NCI-H526 treated with DMSO at 0.1 percent for 48 hours (cell line): ENCODE measurements around the gene LGALS12.
"Not testable (repeated sequence)": the region's sequence is repeated elsewhere in the genome, so short reads cannot be mapped to it uniquely, and the experiment has no call there.

Source experiments
- DNase-seq: peaks from one replicate; lab custom pipeline; 2025; lab: John Stamatoyannopoulos, UW

The LGALS12 gene

DNA sequence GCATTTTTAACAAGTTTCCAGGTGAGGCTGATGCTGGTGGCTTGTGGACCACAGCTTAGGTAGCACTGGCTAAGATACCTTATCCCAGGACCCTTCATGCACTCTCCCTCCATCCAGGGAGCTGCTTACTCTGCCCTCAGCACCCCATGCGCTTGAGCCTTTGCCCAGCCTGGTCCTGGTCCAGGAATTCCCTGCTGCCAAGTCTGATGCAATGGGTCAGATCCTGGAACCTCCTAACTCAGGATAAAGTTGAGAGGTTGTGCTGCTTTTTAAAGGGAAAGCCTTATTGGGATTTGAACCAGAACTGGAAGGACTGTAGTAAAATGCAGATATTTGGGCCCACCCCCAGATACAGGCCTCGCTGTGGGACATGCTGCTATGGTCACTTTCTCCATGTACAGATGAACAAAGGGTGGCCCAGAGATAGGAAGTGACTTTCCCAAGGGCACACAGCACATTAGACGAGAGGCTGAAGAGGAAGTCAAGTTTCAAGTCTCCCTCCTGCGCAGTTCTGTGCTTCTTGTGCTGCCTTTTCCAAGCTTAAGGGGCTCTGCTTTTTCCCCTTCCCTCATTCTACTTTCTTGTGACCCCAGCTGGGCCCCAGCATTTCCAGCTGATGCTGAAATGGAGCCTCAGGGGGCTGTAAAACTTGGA, 824 bp upstream of the LGALS12 start:
- DNase-seq = no peak

DNA sequence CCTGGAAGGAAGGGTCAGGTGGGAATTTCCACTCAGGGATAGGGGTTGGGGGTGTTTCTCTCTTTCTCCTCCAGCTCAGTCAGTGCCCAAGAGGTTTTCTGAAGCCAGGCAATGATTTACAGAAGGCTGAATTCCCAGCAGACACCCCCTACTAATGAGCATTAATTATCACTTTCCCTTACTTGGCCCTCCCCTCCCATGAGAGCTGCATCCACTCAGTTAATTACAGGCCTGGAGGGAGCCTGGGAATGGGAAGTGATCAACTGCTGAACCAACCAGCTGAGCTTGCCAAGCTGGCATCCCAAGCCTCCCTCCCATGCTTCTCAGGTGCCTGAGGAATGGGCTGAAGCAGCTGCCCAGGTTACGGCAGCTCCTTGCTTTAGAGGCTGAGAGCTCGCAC, 992 bp downstream of the LGALS12 start:
- no peak for DNase-seq

GRCh38 chr11:63507511-63507910, 1.6 kb downstream of the LGALS12 start:
- no peak for DNase-seq

GRCh38 chr11:63508009-63508408, 2.1 kb downstream of the LGALS12 start:
- DNase-seq = peak; percentile 5

DNA sequence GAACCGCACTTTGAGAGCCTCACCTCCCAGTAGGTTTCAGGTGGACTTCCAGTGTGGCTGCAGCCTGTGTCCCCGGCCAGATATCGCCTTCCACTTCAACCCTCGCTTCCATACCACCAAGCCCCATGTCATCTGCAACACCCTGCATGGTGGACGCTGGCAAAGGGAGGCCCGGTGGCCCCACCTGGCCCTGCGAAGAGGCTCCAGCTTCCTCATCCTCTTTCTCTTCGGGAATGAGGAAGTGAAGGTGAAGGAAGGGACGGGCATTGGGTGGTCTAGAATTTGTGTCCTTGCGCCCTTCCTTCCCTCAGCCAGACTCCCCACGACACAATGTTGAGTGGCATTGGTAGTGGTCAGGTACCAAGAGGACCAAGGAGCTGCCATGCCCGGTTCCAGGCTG, 2.9 kb downstream of the LGALS12 start:
- DNase-seq = no peak

- DNase-seq = no peak
Measured at GRCh38 chr11:63510360-63511047, 4.6 kb downstream of the LGALS12 start.

DNA sequence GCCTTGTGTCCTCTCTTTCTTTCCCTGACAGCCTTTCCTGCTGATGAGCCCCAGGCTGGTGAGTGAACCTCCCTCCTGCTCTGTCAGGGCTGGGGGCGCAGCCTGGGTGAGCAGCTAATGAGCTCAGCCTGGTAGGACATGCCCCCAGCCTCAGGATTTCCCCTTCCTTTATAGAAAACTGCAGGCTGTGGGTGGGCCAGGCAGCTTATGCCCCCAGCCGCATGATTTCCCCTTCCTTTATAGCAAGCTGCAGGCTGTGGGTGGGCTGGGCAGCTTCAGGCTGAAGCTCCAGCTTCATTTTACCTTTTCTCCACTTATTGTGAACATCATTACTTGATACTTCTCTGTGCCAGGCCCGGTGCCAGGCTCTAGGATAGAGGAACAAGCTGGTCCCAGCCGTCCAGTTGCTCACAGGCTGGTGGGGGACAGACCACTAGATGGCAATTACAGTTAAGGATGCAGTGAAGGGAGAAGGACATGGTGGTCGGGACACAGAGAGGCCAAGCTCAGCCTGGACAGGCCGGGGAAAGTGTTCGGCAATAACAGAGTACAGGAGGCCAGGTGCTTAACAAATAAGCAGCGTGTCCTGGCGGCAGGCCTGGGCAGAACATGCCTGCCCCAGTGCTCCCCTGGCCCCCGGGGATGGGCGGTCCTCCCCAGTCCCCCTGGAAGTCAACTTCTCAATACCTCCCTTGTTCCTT, 5.3 kb downstream of the LGALS12 start:
- DNase-seq = no peak

- no peak for DNase-seq
Measured at GRCh38 chr11:63512816-63513215, 6.9 kb downstream of the LGALS12 start.

GRCh38 chr11:63516109-63516508, 10.2 kb downstream of the LGALS12 start:
- DNase-seq = no peak

GRCh38 chr11:63517156-63517555, 11.3 kb downstream of the LGALS12 start:
- DNase-seq = no peak

- DNase-seq = no peak
Measured at GRCh38 chr11:63518548-63518947, 12.7 kb downstream of the LGALS12 start.

DNA sequence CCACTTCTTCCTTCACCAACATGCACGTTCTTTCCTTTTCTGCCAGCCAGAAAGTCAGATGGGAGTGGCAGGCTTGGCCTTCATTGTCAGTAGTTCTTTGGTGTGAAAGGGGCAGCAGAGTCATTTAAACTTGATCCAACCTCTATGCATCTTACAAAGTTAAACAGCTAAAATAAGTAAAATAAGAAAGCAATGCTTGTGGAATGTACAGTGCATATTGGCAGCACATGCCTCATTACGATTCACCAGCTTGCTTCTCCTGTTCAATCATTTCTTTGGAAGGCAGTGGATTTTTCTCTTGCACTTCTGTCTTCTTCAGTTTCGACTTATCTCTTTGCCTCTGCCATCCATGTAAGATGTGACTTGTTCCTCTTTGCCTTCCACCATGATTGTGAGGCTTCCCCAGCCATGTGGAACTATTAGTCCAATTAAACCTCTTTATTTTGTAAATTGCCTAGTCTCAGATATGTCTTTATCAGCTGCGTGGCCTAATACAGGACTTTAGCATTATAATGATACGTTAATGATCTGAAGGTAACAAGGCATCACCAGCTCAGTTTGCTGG, 14.8 kb downstream of the LGALS12 start:
- DNase-seq = no peak

- no peak for DNase-seq
Measured at GRCh38 chr11:63521896-63522295, 16.0 kb downstream of the LGALS12 start.

- DNase-seq = no peak
Measured at GRCh38 chr11:63523151-63523550, 17.3 kb downstream of the LGALS12 start.

- DNase-seq = no peak
Measured at GRCh38 chr11:63527667-63528066, 21.8 kb downstream of the LGALS12 start.

- not testable (repeated sequence) for DNase-seq
Measured at GRCh38 chr11:63528156-63528555, 22.3 kb downstream of the LGALS12 start.

- DNase-seq = not testable (repeated sequence)
Measured at GRCh38 chr11:63528729-63529278, 22.9 kb downstream of the LGALS12 start.

GRCh38 chr11:63529373-63529772, 23.5 kb downstream of the LGALS12 start:
- DNase-seq = not testable (repeated sequence)

DNA sequence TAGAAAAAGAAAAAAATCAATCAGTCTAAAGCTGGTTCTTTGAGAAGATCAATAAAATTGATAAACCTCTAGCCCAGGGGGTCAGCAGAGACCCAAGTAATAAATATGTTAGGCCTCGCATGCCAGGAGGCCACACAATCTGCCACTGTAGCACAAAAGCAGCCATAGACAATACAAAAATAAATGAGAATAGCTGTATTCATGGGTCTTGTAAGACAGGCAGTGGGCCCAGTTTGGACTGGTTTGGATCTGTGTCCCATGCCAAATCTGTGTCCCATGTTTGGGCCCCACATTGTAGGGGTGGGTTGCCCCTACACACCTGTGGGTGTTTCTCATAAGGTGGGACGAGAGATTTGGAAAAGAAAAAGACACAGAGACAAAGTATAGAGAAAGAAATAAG, 24.1 kb downstream of the LGALS12 start:
- DNase-seq = no peak

- not testable (repeated sequence) for DNase-seq
Measured at GRCh38 chr11:63531074-63531792, 25.3 kb downstream of the LGALS12 start.

- no peak for DNase-seq
Measured at GRCh38 chr11:63532117-63532516, 26.2 kb downstream of the LGALS12 start.
